WI38 (cell line): Measurements from ENCODE around the gene INO80B.

Experiments used
- H3K4me3 ChIP-seq: 2 replicates; pipeline ENCODE4 v1.5.1; 2011; ENCODE audit warnings: low read depth, mild to moderate bottlenecking, control low read depth, low read length
- CTCF ChIP-seq: IDR thresholded peaks from 2 replicates; pipeline ENCODE4 v1.5.1; 2012; ENCODE audit warnings: low read depth, mild to moderate bottlenecking, control low read depth, low read length

The INO80B gene

GRCh38 chr2:74436848-74437695, 17.8 kb upstream of the INO80B start:
- no peak overlapping the region for H3K4me3 ChIP-seq
- no peak for TF ChIP-seq CTCF

GRCh38 chr2:74438248-74438647, 16.6 kb upstream of the INO80B start:
- H3K4me3 ChIP-seq, result no peak overlapping the region
- TF ChIP-seq CTCF, result no peak

GRCh38 chr2:74439373-74439772, 15.5 kb upstream of the INO80B start:
- H3K4me3 ChIP-seq, result peak overlapping the region; percentile 65
- TF ChIP-seq CTCF, result no peak

- TF ChIP-seq CTCF, result no peak
- H3K4me3 ChIP-seq, result peak overlapping the region; percentile 65
Observed at GRCh38 chr2:74439803-74440377, 15.0 kb upstream of the INO80B start.

GRCh38 chr2:74440378-74441169, 14.3 kb upstream of the INO80B start:
- no peak for TF ChIP-seq CTCF
- H3K4me3 ChIP-seq, result peak overlapping the region; percentile 65

- no peak overlapping the region for H3K4me3 ChIP-seq
- TF ChIP-seq CTCF, result no peak
Observed at GRCh38 chr2:74441170-74441689, 13.7 kb upstream of the INO80B start.
